SK-N-SH (cell line): Measurements from ENCODE around the gene MOCOS. TPM values are rescaled to one million over a fixed set of nuclear protein-coding genes. Genes with fewer than 3 reads are reported as not detected.

ENCODE experiments used
- CTCF ChIA-PET: fragments of 300-600, 350-600 bp; formaldehyde crosslinking; extraction: SDS; loops from one replicate; lab custom pipeline; 2021; lab: Yijun Ruan, JAX
- POLR2A ChIA-PET: fragments of 350-600 bp; sonication (Branson Sonifier 250); formaldehyde crosslinking; extraction: SDS; loops from one replicate; lab custom pipeline; 2020; ENCODE audit warnings: antibody characterized with exemption, inconsistent platforms; lab: Yijun Ruan, JAX
- DNase-seq: peaks from one replicate; pipeline ENCODE4 v3.0.0; 2012
- H2AFZ ChIP-seq: fragments of 200-600 bp; sonication (generic); 2 replicates; pipeline ENCODE4 v1.8.1; 2016; ENCODE audit warnings: antibody characterized with exemption, mild to moderate bottlenecking, low read depth
- H3F3A ChIP-seq: fragments of 200-600 bp; sonication (generic); replicated peaks from 2 replicates; pipeline ENCODE3; 2016; ENCODE audit warnings: antibody characterized with exemption, mild to moderate bottlenecking; ENCODE audit not compliant: insufficient read depth
- H3K27ac ChIP-seq, 2 experiments: fragments of 200-500 bp in 1 of 2; fragments of 200-600 bp in 1 of 2; sonication (Bioruptor generic) in 1 of 2; sonication (generic), shearing (Covaris generic) in 1 of 2; 2 replicates each; pipeline versions ENCODE4 v1.5.1 to v1.6.1; 2014 to 2016; ENCODE audit warnings: low read depth in 2 of 2, inconsistent platforms in 1 of 2, low read length in 1 of 2, mild to moderate bottlenecking in 1 of 2, mixed read lengths in 1 of 2
- H3K27me3 ChIP-seq: fragments of 200-600 bp; sonication (generic), shearing (Covaris generic); 2 replicates; pipeline ENCODE4 v1.6.1; 2016; ENCODE audit warnings: mixed run types; ENCODE audit not compliant: insufficient read depth
- H3K36me3 ChIP-seq, 2 experiments: fragments of 200-500 bp in 1 of 2; fragments of 200-600 bp in 1 of 2; sonication (Bioruptor generic) in 1 of 2; sonication (generic) in 1 of 2; replicated peaks in 1 of 2; 2 replicates each; pipeline versions ENCODE3 to v1.5.1; 2014 to 2016; ENCODE audit warnings: low read length in 1 of 2, mild to moderate bottlenecking in 1 of 2; ENCODE audit not compliant: insufficient read depth in 2 of 2, control insufficient read depth in 1 of 2
- H3K4me1 ChIP-seq, 2 experiments: fragments of 200-500 bp in 1 of 2; fragments of 200-600 bp in 1 of 2; sonication (Bioruptor generic) in 1 of 2; sonication (generic), shearing (Covaris generic) in 1 of 2; 2 replicates each; pipeline versions ENCODE4 v1.5.1 to v1.6.1; 2014 to 2016; ENCODE audit warnings: low read depth in 1 of 2, low read length in 1 of 2, mixed run types in 1 of 2; ENCODE audit not compliant: insufficient read depth in 2 of 2, control insufficient read depth in 1 of 2
- H3K4me2 ChIP-seq: fragments of 200-600 bp; sonication (generic), shearing (Covaris generic); 2 replicates; pipeline ENCODE4 v1.6.1; 2017; ENCODE audit warnings: mixed run types
- H3K4me3 ChIP-seq, 2 experiments: fragments of 200-500 bp in 1 of 2; fragments of 200-600 bp in 1 of 2; sonication (Bioruptor generic) in 1 of 2; sonication (generic), shearing (Covaris generic) in 1 of 2; 2 replicates each; pipeline versions ENCODE4 v1.5.1 to v1.8.1; 2014 to 2016; ENCODE audit warnings: low read depth in 2 of 2, inconsistent platforms in 1 of 2, low read length in 1 of 2, mild to moderate bottlenecking in 1 of 2, mixed read lengths in 1 of 2, moderate library complexity in 1 of 2
- H3K79me2 ChIP-seq: fragments of 200-600 bp; sonication (generic); 2 replicates; pipeline ENCODE4 v1.8.1; 2017; ENCODE audit warnings: mild to moderate bottlenecking; ENCODE audit not compliant: insufficient read depth
- H3K9ac ChIP-seq: fragments of 200-600 bp; sonication (generic); 2 replicates; pipeline ENCODE4 v1.6.1; 2017; ENCODE audit warnings: mixed run types
- H3K9me2 ChIP-seq: fragments of 200-600 bp; sonication (generic); 2 replicates; pipeline ENCODE4 v1.6.1; 2017; ENCODE audit warnings: mixed run types
- H3K9me3 ChIP-seq: fragments of 200-600 bp; sonication (generic); 2 replicates; pipeline ENCODE4 v1.6.1; 2017; ENCODE audit warnings: mixed run types, mild to moderate bottlenecking, moderate library complexity
- H4K20me1 ChIP-seq: fragments of 200-600 bp; sonication (generic); 2 replicates; pipeline ENCODE4 v1.6.1; 2017; ENCODE audit warnings: mild to moderate bottlenecking, mixed run types; ENCODE audit not compliant: insufficient read depth
- EP300 ChIP-seq, 2 experiments: IDR thresholded peaks; 2 replicates each; pipeline versions ENCODE4 v1.4.0 to v1.6.1; 2012; ENCODE audit warnings: borderline replicate concordance in 1 of 2, low read depth in 1 of 2, low read length in 1 of 2
- FOSL2 ChIP-seq: IDR thresholded peaks from 2 replicates; pipeline ENCODE4 v1.4.0; 2012; ENCODE audit warnings: low read depth, mild to moderate bottlenecking, moderate library complexity, borderline replicate concordance
- FOXM1 ChIP-seq: IDR thresholded peaks from 2 replicates; pipeline ENCODE4 v1.4.0; 2012; ENCODE audit warnings: low read depth, mild to moderate bottlenecking
- GATA2 ChIP-seq: sonication (generic); formaldehyde crosslinking; IDR thresholded peaks from 2 replicates; pipeline ENCODE4 v1.5.0; 2020; ENCODE audit warnings: mild to moderate bottlenecking, missing genetic modification reagents
- MEF2A ChIP-seq: IDR thresholded peaks from 2 replicates; pipeline ENCODE4 v1.4.0; 2012; ENCODE audit warnings: low read depth, borderline replicate concordance
- MXI1 ChIP-seq: IDR thresholded peaks from 2 replicates; pipeline ENCODE4 v1.6.1; 2012; ENCODE audit warnings: mild to moderate bottlenecking, low read depth, low read length, improper control_type of control experiment
- POLR2AphosphoS5 ChIP-seq: IDR thresholded peaks from 2 replicates; pipeline ENCODE4 v1.6.1; 2012; ENCODE audit warnings: low read depth, low read length
- RAD21 ChIP-seq: IDR thresholded peaks from 2 replicates; pipeline ENCODE4 v1.6.1; 2012; ENCODE audit warnings: mild to moderate bottlenecking, low read length
- RCOR1 ChIP-seq: fragments of 150-350 bp; IDR thresholded peaks from 2 replicates; pipeline ENCODE4 v1.6.1; 2017; ENCODE audit warnings: antibody characterized with exemption, low read length
- RXRA ChIP-seq: IDR thresholded peaks from 2 replicates; pipeline ENCODE4 v1.4.0; 2012; ENCODE audit warnings: low read depth, mild to moderate bottlenecking, borderline replicate concordance
- SIN3A ChIP-seq: IDR thresholded peaks from 2 replicates; pipeline ENCODE4 v1.6.1; 2012; ENCODE audit warnings: low read depth, mild to moderate bottlenecking, low read length, moderate library complexity, borderline replicate concordance
- SMC3 ChIP-seq: IDR thresholded peaks from 2 replicates; pipeline ENCODE4 v1.6.1; 2012; ENCODE audit warnings: low read depth, low read length, improper control_type of control experiment
- TAF1 ChIP-seq: IDR thresholded peaks from 2 replicates; pipeline ENCODE4 v1.6.1; 2012; ENCODE audit warnings: low read depth, mild to moderate bottlenecking, low read length, moderate library complexity, borderline replicate concordance
- TEAD4 ChIP-seq: IDR thresholded peaks from 2 replicates; pipeline ENCODE4 v1.4.0; 2012; ENCODE audit warnings: mild to moderate bottlenecking, borderline replicate concordance; ENCODE audit not compliant: insufficient read depth
- YY1 ChIP-seq: IDR thresholded peaks from 2 replicates; pipeline ENCODE4 v1.4.0; 2012; ENCODE audit warnings: low read depth, mild to moderate bottlenecking
- WGBS: methylation state at CpG from one replicate; pipeline ENCODE4 v1.1.6; 2017; ENCODE audit warnings: low lambda C conversion rate; 5-methylcytosine and 5-hydroxymethylcytosine counted together
- polyA plus RNA-seq, 3 experiments: library from polyadenylated mRNA; depleted of rRNA; stranded (reverse); fragments of >200 nt; gene quantifications; 2 replicates each; pipeline ENCODE4 v1.2.3, GENCODE V29; 2012
- TF ChIP-seq, protein P1 (sequence below): IDR thresholded peaks from 2 replicates; pipeline ENCODE4 v1.6.1; 2012; ENCODE audit warnings: mild to moderate bottlenecking, low read depth, low read length, moderate library complexity
- TF ChIP-seq, protein P2 (sequence below): fragments of 200-600 bp; sonication (generic); IDR thresholded peaks from 2 replicates; pipeline ENCODE4 v1.6.1; 2017; ENCODE audit warnings: antibody characterized with exemption, mild to moderate bottlenecking, moderate library complexity
- TF ChIP-seq, protein P3 (sequence below): IDR thresholded peaks from 2 replicates; pipeline ENCODE4 v1.4.0; 2012; ENCODE audit warnings: low read depth, borderline replicate concordance
- TF ChIP-seq, protein P4 (sequence below): fragments of 150-350 bp; IDR thresholded peaks from 2 replicates; pipeline ENCODE4 v1.6.1; 2017; ENCODE audit warnings: antibody characterized with exemption, low read length, low read depth, borderline replicate concordance

Gene MOCOS
- polyA plus RNA-seq, 1 of the 3 experiments (the other 2 are of a cell fraction), result 1.2 TPM

DNA sequence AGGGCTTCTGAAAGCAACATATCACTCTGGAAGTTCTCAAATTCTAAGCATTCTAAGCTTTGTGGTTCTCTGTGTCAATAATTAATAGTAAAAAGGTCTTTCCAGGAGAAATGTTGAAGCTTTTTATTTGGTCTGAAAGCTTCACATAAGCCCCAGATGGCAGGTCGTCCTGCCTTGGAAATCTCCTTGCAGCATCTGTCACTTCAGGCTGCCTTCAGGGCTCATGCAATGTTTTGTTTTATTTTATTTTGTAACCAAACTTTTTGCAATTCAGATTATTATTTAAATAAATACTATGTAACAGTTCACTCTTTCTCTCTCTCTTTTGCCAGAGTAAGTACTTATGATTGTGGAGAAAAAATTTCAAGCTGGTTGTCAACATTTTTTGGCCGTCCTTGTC is 63.5 kb downstream of the MOCOS start:
- Histone ChIP-seq H3F3A (no peaks in the 10 kb centered on the region), H2AFZ (no peak overlapping the region), H3K79me2 (no peaks in the 10 kb centered on the region)
- POLR2A ChIA-PET, result no interaction called here
- TF ChIP-seq EP300 (IDR thresholded peaks at IDR 0.05; ENCODE audit: borderline replicate concordance in 1 of 2, low read depth in 1 of 2, low read length in 1 of 2) (no peak), SIN3A (no peak), MEF2A (no peak), SMC3 (no peak)
- TF ChIP-seq, protein P1, sequence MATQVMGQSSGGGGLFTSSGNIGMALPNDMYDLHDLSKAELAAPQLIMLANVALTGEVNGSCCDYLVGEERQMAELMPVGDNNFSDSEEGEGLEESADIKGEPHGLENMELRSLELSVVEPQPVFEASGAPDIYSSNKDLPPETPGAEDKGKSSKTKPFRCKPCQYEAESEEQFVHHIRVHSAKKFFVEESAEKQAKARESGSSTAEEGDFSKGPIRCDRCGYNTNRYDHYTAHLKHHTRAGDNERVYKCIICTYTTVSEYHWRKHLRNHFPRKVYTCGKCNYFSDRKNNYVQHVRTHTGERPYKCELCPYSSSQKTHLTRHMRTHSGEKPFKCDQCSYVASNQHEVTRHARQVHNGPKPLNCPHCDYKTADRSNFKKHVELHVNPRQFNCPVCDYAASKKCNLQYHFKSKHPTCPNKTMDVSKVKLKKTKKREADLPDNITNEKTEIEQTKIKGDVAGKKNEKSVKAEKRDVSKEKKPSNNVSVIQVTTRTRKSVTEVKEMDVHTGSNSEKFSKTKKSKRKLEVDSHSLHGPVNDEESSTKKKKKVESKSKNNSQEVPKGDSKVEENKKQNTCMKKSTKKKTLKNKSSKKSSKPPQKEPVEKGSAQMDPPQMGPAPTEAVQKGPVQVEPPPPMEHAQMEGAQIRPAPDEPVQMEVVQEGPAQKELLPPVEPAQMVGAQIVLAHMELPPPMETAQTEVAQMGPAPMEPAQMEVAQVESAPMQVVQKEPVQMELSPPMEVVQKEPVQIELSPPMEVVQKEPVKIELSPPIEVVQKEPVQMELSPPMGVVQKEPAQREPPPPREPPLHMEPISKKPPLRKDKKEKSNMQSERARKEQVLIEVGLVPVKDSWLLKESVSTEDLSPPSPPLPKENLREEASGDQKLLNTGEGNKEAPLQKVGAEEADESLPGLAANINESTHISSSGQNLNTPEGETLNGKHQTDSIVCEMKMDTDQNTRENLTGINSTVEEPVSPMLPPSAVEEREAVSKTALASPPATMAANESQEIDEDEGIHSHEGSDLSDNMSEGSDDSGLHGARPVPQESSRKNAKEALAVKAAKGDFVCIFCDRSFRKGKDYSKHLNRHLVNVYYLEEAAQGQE, result no peak
- TF ChIP-seq, all 33 proteins: peak for 0
- Histone ChIP-seq H3K9me3 (no peaks in the 10 kb centered on the region), H4K20me1 (no peaks in the 10 kb centered on the region), H3K27me3 (no peaks in the 10 kb centered on the region), H3K9ac (no peak overlapping the region), H3K9me2 (no peaks in the 10 kb centered on the region), H3K4me2 (no peak overlapping the region), H3K4me3 (no peak overlapping the region), H3K36me3 (no peaks in the 10 kb centered on the region), H3K4me1 (no peaks in the 10 kb centered on the region), H3K27ac (no peak overlapping the region)
- 62% methylated on average over 2 of the region's 2 CpGs for WGBS
- no peak for DNase-seq
- CTCF ChIA-PET, result interaction anchor here (0.6 to 1.6 kb wide), 4 partner anchors 9 to 495 kb away, joined by 3 to 5 read pairs (median 3); no protein-coding TSS in a partner anchor

DNA sequence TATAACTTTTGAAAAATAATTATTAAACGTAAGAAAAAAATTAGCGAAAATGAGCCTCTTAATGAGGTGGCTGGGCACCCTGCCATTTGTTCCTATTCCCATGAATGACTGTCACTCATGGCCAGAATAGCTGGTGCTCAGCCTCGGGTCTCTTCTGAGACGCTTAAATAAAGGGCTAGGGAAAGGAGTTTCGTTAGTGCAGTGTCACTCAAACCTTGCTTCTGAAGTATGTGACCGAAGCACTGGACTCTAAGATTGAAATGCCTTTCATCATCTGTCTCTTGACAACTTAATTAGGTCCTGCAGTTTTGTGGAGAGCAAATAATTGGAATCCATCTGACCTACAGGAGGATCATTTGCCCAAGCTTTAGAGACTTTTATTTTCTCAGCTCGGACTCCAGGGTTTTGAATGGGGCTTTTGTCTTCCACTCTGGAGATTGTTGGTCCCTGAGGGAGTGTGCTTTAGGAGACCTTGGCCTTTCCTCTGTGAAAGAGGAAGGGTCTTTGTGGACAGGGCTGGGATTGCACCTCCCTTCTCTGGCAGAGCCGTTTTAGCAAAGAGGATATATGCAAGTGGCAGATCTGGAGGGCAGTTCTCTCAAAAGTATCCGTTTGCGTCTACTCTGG is 67.9 kb downstream of the MOCOS start:
- H3K27me3 ChIP-seq, result no peaks in the 10 kb centered on the region
- 81% methylated on average over 10 of the region's 10 CpGs for WGBS
- DNase-seq, result no peak
- H3K27ac ChIP-seq, result no peak overlapping the region
- no peaks in the 10 kb centered on the region for H3K4me1 ChIP-seq
- no peaks in the 10 kb centered on the region for H3K9me3 ChIP-seq
- H3K9me2 ChIP-seq, result no peaks in the 10 kb centered on the region
- no peak overlapping the region for H3K4me3 ChIP-seq
- no peaks in the 10 kb centered on the region for H4K20me1 ChIP-seq
- H3K9ac ChIP-seq, result no peak overlapping the region
- no peak overlapping the region for H2AFZ ChIP-seq
- H3F3A ChIP-seq, result no peaks in the 10 kb centered on the region
- no peaks in the 10 kb centered on the region for H3K79me2 ChIP-seq
- ChIA-PET POLR2A (interaction anchor here (0.6 kb wide), 1 partner anchor 235 kb away, joined by 3 read pairs; no protein-coding TSS in a partner anchor), CTCF (interaction anchor here (0.5 kb wide), 1 partner anchor 519 kb away, joined by 3 read pairs; no protein-coding TSS in a partner anchor)
- H3K36me3 ChIP-seq, result no peaks in the 10 kb centered on the region
- no peak overlapping the region for H3K4me2 ChIP-seq
- TF ChIP-seq POLR2AphosphoS5, result no peak
- TF ChIP-seq MXI1, result no peak
- no peak for TF ChIP-seq GATA2 (CRISPR knock-in tag)
- TF ChIP-seq RXRA, result no peak
- TF ChIP-seq, protein P2, sequence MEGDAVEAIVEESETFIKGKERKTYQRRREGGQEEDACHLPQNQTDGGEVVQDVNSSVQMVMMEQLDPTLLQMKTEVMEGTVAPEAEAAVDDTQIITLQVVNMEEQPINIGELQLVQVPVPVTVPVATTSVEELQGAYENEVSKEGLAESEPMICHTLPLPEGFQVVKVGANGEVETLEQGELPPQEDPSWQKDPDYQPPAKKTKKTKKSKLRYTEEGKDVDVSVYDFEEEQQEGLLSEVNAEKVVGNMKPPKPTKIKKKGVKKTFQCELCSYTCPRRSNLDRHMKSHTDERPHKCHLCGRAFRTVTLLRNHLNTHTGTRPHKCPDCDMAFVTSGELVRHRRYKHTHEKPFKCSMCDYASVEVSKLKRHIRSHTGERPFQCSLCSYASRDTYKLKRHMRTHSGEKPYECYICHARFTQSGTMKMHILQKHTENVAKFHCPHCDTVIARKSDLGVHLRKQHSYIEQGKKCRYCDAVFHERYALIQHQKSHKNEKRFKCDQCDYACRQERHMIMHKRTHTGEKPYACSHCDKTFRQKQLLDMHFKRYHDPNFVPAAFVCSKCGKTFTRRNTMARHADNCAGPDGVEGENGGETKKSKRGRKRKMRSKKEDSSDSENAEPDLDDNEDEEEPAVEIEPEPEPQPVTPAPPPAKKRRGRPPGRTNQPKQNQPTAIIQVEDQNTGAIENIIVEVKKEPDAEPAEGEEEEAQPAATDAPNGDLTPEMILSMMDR, result no peak
- TF ChIP-seq FOSL2, result no peak
- TF ChIP-seq TEAD4, result no peak
- TF ChIP-seq FOXM1, result no peak
- no peak for TF ChIP-seq TAF1
- no peak for TF ChIP-seq YY1
- TF ChIP-seq EP300 (IDR thresholded peaks at IDR 0.05; ENCODE audit: borderline replicate concordance in 1 of 2, low read depth in 1 of 2, low read length in 1 of 2), result no peak
- TF ChIP-seq, protein P3, sequence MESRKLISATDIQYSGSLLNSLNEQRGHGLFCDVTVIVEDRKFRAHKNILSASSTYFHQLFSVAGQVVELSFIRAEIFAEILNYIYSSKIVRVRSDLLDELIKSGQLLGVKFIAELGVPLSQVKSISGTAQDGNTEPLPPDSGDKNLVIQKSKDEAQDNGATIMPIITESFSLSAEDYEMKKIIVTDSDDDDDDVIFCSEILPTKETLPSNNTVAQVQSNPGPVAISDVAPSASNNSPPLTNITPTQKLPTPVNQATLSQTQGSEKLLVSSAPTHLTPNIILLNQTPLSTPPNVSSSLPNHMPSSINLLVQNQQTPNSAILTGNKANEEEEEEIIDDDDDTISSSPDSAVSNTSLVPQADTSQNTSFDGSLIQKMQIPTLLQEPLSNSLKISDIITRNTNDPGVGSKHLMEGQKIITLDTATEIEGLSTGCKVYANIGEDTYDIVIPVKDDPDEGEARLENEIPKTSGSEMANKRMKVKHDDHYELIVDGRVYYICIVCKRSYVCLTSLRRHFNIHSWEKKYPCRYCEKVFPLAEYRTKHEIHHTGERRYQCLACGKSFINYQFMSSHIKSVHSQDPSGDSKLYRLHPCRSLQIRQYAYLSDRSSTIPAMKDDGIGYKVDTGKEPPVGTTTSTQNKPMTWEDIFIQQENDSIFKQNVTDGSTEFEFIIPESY, result no peak
- TF ChIP-seq, protein P4, sequence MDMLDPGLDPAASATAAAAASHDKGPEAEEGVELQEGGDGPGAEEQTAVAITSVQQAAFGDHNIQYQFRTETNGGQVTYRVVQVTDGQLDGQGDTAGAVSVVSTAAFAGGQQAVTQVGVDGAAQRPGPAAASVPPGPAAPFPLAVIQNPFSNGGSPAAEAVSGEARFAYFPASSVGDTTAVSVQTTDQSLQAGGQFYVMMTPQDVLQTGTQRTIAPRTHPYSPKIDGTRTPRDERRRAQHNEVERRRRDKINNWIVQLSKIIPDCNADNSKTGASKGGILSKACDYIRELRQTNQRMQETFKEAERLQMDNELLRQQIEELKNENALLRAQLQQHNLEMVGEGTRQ, result no peak
- TF ChIP-seq RCOR1, result no peak
- no peak for TF ChIP-seq RAD21
